Superior temporal gyrus (tissue), 1 donor: Measurements from ENCODE around the gene PCYT2.
A peak's percentile ranks its signal among the peaks of the same experiment; 100 is the strongest.

Experiments used
- DNase-seq: peaks from one replicate; pipeline ENCODE4 v3.0.0-alpha.2; 2016; ENCODE audit errors: extremely low spot score

Gene PCYT2

GRCh38 chr17:81871387-81872230 is 39.6 kb downstream of the PCYT2 start:
- DNase-seq = peak; percentile 83

GRCh38 chr17:81870981-81871386 is 40.2 kb downstream of the PCYT2 start, which contains the start of gene ARHGDIA:
TSS of gene ARHGDIA (minus strand) at chr17:81871337. CDS start at chr17:81869930, 1,407 bp downstream.
- DNase-seq = no peak

DNA sequence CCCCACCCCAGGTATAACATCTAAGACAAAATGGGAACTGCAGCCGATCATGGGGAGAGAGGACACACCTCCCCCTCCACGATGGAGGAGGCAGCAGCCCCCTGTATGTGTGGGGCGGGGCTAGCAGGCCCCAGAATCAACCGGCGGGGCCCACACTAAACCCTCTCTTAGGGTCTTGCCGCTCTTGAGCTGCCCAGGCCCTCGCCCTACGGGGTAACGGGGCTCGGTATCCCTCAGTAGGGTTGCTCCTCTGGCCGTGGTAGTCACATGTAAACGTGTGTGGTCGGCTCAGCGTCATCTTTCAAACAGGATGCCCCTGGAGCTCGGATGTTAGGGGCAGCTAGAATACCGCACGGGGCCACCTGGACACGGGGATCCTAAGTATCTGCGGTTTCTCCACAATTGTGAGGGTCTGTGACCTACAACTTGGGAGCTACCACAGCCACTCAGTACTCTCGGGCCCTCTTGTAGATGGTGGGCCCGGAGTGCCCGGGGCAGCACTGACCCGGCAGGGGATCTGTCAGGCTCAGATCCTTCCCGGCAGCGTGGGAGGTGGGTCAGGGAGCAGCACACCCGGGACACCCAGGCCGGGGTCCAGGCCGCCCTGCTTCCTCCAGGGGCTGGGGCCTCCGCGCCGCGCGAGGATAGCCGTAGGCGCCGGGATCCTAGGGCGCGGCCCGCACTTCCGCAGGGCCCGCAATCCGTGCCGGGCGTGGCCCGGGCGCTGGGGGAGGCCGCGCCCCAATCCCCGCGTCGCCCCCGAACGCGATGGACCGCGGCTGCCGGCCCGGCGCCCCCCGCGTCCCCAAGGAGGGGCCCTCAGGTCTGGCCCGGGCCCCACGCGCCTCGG is 40.8 kb downstream of the PCYT2 start:
- DNase-seq = peak; percentile 10

DNA sequence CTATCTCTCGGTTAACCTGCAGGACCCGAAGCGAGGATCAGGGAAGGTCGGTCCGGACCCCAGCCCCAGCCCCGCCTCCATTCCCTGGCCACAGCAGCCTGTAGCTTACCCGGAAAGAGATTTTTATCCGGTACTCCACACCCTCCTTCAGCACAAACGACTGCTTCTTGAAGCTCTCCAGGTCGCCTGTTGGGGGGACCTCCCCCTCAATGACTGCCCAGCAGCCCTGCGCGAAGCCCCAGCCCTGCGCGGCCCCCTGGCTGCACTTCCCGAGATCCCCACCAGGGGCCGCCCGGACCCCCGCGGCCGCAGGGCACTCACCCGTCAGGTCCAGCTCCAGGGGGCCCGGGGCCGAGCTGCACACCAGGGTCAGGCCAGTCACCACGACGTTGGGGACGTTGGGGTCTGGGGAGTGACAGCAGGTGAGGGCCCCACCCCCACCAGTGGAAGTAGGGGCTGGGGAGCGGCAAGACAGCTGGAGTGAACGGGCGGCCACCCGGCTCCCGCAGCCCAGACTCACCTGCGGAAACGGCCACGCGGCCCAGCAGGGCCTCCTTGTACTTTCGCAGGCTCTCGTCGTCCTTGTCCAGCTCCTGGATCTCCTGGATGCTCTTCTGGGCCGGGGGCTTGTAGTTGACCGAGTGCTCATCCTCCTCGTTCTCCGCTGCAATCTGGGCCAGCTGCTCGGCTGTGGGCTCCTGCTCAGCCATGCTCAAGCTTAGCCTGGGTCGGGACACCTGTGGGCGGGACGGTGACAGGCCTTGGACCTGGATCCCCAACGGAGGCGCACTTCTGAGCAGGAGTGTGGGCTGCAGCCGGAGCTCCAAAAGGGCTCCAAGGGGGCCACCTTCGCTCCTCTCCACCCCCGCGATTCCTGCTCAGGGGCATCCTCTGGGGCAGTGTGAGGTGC is 41.7 kb downstream of the PCYT2 start:
- DNase-seq = no peak

DNA sequence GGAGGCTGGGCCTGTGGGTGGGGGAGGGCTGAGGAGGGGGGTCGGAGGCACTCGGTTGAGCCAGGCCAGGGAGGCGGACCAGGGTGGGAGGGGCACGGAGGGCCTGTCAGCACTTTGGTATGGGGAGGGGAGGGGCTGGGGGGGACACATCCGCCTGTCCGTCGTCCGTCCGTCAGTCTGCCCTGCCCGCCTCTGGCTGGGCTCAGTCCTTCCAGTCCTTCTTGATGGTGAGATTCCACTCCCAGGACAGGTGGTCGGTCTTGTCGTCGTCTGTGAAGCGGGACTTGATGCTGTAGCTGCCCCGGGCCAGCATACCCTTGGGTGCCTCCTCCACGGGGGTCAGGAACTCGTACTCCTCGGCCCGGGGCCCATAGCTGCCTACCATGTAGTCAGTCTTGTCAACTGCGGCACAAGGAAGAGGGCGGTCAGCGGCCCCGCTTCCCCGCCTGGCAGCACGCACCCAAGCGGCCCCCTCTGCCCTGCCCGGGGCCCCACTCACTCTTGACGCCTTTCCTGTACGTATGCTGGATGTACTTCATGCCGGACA is 42.5 kb downstream of the PCYT2 start:
- no peak for DNase-seq

DNA sequence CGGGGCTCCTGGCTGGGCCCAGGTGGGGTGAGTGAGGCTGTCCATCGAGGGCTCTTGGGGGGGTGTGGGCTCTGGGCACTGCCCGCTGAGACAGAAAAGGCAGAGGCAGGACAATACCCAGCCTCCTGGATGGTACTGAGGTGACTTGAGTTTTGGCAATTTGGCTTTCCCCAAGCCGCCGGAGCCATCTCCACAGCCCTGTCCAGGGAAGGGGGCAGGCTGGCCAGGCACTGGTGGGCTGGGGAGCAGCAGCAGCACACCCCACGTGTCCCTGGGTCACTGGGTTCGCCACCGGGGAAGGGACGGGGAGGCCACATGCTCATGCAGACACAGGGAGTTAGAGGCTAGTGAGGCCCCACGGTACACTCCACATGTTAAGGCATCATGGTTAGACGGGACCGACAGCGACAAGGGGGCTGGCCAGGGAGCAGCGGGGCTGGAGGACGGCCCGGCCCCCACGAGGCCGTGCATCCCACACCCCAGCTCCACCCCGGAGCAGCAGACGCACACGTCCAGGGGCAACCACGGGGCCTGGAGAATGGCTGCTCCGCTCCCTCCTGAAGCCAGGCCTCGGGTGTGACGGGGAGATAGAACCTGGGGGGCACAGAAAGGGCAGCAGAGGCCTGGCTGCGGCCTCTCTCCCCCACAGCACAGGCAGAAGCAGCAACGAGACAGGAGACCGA is 43.1 kb downstream of the PCYT2 start:
- DNase-seq = no peak

DNA sequence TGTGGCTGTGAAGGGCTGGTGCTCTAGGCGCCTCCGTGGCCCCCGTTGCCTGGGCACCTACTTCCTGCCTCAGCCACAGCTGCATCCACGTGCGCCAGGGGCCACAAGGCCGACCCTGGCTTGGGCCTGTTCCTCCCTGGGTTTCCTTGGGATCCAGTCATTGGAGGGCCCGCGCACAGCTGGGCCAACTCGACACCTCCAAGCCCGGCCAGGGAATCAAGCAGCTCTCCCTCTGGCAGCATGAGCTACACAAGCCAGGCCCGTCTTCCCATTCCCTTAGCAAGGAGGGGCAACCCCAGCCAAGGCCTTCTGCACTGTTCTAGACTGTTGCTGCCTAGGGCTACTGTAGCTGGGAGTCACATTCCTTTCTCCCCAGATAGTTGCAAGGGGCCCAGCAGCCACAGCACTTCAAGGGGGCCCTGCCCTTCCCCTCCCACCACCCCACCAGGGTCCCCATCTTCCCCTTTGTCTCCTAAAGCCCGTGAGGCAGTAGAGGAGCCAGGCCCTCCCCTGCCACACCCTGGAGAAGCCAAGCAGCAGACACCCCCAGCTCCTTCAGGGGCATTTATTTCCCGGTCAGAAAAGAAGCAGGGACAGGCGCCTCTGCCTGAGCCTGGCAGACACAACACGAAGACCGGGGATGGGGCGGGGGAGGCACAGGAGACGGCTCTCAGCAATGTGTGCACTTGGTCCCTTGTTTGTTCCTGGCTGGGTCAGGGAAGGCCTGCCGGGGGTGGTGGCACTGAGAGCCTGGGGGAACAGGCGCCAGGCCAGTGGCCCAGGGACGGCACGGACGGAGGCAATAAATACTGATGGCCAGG is 43.8 kb downstream of the PCYT2 start:
- no peak for DNase-seq

DNA sequence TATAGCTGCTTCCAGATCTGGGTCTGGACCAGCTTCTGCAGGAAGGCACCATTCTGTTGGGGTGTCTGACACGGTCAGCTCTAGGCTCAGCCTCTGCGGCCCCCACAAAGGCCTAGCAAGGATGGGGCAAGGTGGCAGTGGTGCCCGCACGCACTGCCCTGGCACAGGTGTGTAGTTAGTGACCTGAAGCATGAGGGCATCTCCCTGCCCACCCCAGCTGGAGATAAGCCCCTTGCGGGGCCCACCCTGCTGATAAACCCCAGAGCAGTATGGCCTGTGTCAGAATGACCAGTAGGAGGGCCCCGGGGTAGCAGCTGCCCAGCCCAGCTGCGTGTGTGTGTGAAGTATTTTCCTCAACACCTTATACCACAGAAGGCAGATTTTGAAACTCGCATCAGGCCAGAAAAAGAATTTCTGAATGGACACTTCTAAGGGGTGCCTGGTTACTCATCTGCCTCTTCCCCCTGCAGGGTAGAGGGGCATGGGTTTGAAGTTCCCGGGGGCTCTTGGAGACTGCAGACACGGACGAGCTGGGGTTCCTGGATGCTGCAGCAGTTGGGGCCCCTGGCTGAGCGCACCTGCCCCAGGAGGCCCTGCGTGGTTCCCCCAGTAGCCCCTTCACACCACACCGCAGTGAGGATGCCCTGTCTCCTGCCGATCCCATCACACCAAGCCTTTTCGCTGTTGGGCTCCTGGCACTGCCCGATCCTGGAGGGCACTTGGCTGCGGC is 44.6 kb downstream of the PCYT2 start:
- no peak for DNase-seq

DNA sequence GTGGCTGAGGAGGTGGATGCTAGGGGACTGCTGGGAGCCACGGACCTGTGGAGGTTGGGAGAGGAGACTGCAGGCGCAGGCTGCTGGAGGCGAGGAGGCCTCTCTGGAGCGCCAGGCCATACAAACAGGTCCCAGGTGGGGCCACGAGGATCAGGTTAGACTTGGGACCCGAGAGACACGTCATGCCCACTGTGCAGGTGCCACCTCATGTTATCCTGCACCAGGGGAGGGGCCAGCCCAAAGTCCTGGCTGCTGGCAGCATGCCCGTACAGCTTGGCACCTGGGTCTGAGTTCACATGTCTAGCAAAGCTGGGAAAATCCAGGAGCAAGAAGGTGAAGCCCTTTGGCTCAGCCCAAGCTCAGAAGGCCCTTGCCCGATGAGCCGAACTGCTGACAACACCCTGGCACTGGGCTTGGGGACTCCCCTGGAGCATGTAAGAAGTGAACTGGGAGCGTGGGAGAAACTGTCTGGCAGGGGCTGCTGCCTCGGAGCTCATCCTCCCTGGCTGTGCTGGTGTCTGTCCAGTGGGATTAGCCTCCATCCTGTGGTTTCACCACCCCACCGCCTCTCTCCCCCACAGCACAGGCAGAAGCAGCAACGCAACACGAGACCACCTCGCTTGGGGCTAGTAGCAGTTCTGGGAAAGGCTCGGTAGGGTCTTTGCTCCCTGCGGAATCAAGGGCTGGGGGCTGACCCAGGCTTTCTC is 45.3 kb downstream of the PCYT2 start:
- DNase-seq = no peak

- DNase-seq = no peak
Observed at GRCh38 chr17:81865358-81865732, 45.9 kb downstream of the PCYT2 start.

- no peak for DNase-seq
Observed at GRCh38 chr17:81863833-81864768, 47.1 kb downstream of the PCYT2 start.

GRCh38 chr17:81863123-81863675 is 48.0 kb downstream of the PCYT2 start:
- no peak for DNase-seq

- DNase-seq = peak; percentile 100
Observed at GRCh38 chr17:81860756-81861568, 50.2 kb downstream of the PCYT2 start.

GRCh38 chr17:81859906-81860755 is 51.1 kb downstream of the PCYT2 start, which contains the start of gene P4HB:
TSS of gene P4HB (minus strand) at chr17:81860535. CDS start at chr17:81860471, 64 bp downstream.
- DNase-seq = no peak
